Ascending aorta (tissue), 2 donors: ENCODE results near the gene PTPRN2. TPM values are rescaled to one million over a fixed set of nuclear protein-coding genes. Genes with fewer than 3 reads are reported as not detected.

Experiments
- DNase-seq, 2 donors: peaks; one replicate each; pipeline ENCODE4 v3.0.0-alpha.2; 2019; ENCODE audit warnings: low spot score in 2 of 2
- H3K27ac ChIP-seq, 2 donors: fragments of 200-600 bp; sonication (generic); one replicate each; pipeline ENCODE4 v1.5.1; 2016 to 2017; ENCODE audit warnings: mild to moderate bottlenecking in 1 of 2
- H3K27me3 ChIP-seq: fragments of 200-600 bp; sonication (generic); one replicate; pipeline ENCODE4 v1.5.1; 2017
- H3K36me3 ChIP-seq, 2 donors: fragments of 200-600 bp; sonication (generic); one replicate each; pipeline ENCODE4 v1.5.1; 2016
- H3K4me1 ChIP-seq, 2 donors: fragments of 200-600 bp; sonication (generic); one replicate each; pipeline ENCODE4 v1.5.1; 2016 to 2017; ENCODE audit warnings: mild to moderate bottlenecking in 1 of 2
- H3K4me3 ChIP-seq, 2 donors: fragments of 200-600 bp; sonication (generic); one replicate each; pipeline ENCODE4 v1.5.1; 2016 to 2017; ENCODE audit warnings: mild to moderate bottlenecking in 1 of 2
- H3K9me3 ChIP-seq, 2 donors: fragments of 200-600 bp; sonication (generic); one replicate each; pipeline ENCODE4 v1.5.1; 2016
- intact Hi-C: fragments of 100-400 bp; cut with DNase I; formaldehyde crosslinking; loops from one replicate; pipeline ENCODE4 v1.15.1; 2023
- total RNA-seq: library from RNA; depleted of rRNA; stranded (reverse); fragments of >200 nt; gene quantifications from one replicate; pipeline ENCODE4 v1.1.0, GENCODE V29; 2016
- TF ChIP-seq, protein P1 (sequence below), 3 experiments: fragments of 200-600 bp in 2 of 3; fragments of 450-650 bp in 1 of 3; sonication (generic) in 2 of 3; IDR thresholded peaks; one replicate each; pipeline ENCODE4 v1.5.1; 2016 to 2019; ENCODE audit warnings: antibody characterized with exemption in 3 of 3, mild to moderate bottlenecking in 1 of 3, moderate library complexity in 1 of 3

PTPRN2 gene
- total RNA-seq, 1 donor from 2014 or later = 7.3 TPM

DNA sequence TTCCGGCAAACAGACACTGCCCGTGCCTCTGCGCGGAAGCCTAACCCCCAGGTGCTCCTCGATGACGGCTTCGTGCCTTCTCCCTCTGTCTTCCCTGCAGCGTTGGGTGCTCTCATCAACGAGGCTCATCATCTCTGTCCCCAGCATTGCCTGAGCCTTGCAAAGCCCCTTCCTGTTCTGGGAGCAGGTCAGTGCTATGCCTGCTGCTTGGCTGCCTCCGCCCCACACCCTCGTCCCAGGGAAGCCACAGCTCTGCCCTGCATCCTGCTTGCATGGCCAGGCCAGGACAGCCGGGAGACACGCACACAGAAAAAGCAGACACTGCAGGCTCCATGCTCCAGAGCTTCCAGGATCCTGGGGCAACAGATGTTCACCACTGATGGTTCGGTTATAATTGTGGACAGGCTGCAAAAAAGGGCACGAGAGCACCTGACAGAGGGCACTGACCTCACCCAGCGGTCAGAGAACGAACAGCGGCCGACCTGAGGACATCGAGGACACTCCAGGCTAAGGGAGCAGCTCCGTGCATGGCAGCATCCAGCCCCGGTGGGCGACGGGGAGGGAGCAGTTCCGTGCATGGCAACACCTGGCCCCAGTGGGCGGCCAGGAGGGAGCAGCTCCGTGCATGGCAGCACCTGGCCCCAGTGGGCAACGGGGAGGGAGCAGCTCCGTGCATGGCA, 265.5 kb downstream of the PTPRN2 start:
- Histone ChIP-seq H3K4me3 (no peak overlapping the region), H3K36me3 (no peaks in the 10 kb centered on the region), H3K9me3 (no peaks in the 10 kb centered on the region), H3K27me3 (no peaks in the 10 kb centered on the region), H3K27ac (no peak overlapping the region), H3K4me1 (no peaks in the 10 kb centered on the region)
- TF ChIP-seq, protein P1, sequence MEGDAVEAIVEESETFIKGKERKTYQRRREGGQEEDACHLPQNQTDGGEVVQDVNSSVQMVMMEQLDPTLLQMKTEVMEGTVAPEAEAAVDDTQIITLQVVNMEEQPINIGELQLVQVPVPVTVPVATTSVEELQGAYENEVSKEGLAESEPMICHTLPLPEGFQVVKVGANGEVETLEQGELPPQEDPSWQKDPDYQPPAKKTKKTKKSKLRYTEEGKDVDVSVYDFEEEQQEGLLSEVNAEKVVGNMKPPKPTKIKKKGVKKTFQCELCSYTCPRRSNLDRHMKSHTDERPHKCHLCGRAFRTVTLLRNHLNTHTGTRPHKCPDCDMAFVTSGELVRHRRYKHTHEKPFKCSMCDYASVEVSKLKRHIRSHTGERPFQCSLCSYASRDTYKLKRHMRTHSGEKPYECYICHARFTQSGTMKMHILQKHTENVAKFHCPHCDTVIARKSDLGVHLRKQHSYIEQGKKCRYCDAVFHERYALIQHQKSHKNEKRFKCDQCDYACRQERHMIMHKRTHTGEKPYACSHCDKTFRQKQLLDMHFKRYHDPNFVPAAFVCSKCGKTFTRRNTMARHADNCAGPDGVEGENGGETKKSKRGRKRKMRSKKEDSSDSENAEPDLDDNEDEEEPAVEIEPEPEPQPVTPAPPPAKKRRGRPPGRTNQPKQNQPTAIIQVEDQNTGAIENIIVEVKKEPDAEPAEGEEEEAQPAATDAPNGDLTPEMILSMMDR (IDR thresholded peaks at IDR 0.05) = no peak
- intact Hi-C loops = no loop called here
- DNase-seq = no peak

DNA sequence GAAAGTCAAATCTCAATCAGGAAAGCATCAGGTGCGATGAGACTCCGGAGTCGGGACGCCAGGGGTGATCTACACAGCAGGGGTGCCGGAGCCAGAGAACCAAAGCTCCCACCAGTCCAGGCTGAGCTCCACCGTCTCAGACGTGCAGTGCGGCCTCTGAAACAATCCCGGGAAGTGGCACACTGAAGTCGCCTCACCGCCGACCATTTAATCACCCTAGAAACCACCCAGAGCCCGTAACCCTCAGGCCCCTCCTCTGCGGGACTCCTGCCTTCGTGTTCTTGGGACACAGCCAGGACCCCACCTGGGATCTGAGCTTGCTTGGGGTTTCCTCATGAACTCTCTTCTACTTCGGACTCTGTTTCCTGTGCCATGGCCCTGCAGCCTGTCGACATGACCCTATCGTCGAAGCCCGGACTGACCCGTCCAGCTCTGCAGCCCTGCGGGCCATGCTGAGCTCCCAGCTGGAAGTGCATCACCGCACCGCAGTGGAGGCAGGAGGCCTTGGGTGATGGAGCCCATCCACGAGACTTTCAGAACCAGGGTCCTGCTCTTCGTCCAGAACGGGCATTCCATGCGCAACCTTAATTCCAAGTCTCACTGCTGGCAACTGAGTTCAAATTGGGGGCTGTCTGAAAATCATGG, 266.4 kb downstream of the PTPRN2 start:
- intact Hi-C loops = no loop called here
- no peak overlapping the region for H3K27ac ChIP-seq
- no peak overlapping the region for H3K4me3 ChIP-seq
- TF ChIP-seq, protein P1 (IDR thresholded peaks at IDR 0.05) = no peak
- no peaks in the 10 kb centered on the region for H3K9me3 ChIP-seq
- no peak for DNase-seq
- H3K36me3 ChIP-seq = no peaks in the 10 kb centered on the region
- H3K4me1 ChIP-seq = no peaks in the 10 kb centered on the region
- H3K27me3 ChIP-seq = no peaks in the 10 kb centered on the region

DNA sequence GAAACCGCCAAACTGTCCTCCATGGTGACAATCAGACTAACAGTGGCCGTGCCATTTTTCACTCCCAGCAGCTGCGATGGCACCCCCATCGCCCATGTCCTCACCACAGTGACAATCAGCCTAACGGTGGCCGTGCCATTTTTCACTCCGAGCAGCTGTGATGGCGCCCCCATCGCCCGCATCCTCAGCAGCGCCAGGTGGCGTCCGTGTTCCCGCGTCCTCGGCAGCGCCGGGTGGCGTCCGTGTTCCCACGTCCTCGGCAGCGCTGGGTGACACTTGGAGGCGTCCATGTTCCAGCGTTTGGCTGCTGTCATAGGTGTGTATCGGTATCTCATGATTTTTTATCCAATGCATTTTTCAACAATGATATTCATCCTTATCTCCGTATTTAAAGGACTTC, 267.3 kb downstream of the PTPRN2 start:
- Histone ChIP-seq H3K36me3 (no peaks in the 10 kb centered on the region), H3K4me1 (no peaks in the 10 kb centered on the region), H3K4me3 (no peak overlapping the region), H3K9me3 (no peaks in the 10 kb centered on the region), H3K27ac (no peak overlapping the region), H3K27me3 (no peaks in the 10 kb centered on the region)
- TF ChIP-seq, protein P1 (IDR thresholded peaks at IDR 0.05) = no peak
- DNase-seq = no peak
- intact Hi-C loops = no loop called here

DNA sequence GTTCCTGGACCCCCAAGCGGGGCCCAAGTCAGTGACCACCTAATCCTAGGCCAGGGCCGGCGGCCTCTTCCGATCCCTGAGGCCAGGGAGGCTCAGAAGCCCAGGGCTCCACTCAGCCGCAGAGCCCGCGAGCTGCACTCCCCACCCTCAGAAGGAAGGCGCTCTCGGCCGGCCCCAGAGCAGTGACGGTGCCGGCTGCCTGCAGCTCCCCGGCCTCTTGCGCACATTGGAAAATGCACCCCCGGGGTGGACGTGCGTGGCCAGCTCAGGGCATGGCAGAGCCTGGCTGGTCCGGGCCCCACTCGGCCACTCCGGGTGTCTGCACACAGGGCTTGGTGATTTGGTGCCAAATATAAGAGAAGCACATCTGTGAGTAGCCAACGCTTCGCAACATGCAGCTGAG, 269.1 kb downstream of the PTPRN2 start:
- intact Hi-C loops = no loop called here
- no peaks in the 10 kb centered on the region for H3K9me3 ChIP-seq
- no peak overlapping the region for H3K27ac ChIP-seq
- TF ChIP-seq, protein P1 (IDR thresholded peaks at IDR 0.05) = no peak
- H3K4me1 ChIP-seq = no peaks in the 10 kb centered on the region
- no peaks in the 10 kb centered on the region for H3K27me3 ChIP-seq
- no peaks in the 10 kb centered on the region for H3K36me3 ChIP-seq
- H3K4me3 ChIP-seq = no peak overlapping the region
- DNase-seq = no peak

DNA sequence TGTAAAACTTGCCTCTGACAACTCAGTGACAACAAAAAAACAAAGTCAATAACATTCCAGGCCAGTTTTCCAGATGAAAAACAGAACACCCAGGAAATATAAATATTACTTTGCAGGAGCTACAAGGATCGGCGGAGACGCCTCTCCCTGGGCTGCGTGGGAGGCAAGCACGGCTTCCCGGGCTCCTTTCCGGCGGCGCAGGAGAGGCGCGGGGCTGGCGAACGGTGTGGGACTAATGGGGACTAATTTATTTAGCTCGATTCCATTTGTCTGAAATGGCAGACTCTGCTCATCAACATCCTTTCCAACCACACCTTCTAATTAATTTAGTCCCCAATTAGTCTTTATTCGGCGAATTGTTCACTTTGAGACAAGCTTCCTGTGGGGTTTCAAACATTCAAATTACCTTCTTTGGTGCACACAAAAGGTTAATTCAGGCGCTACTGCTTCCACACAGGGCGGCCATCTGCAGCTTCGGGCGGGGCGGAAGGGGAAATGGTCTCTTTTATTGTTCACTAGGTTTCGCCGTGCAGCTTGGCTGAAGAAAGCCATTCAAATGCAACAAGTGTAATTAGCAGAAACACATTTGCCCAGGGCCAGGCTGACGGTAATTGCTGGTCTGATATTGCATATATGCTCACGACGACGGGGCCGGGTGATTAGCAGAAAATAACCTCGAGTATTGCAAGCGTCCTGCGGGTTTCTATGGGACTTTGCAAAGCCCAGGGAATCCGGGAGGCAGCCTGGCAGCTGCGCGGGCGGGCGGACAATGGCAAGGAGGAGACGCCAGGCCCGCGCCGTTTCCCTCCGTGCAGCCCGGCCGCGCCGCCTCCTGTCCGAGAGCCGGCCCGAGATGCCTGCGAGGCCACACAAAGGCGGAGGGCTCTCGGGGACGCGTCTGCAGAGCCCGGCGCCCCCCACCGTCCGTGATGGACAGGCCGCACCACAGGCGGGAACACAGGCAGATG, 270.1 kb downstream of the PTPRN2 start:
- Histone ChIP-seq H3K9me3 (no peaks in the 10 kb centered on the region), H3K27me3 (no peaks in the 10 kb centered on the region), H3K36me3 (no peaks in the 10 kb centered on the region), H3K27ac (no peak overlapping the region), H3K4me1 (no peaks in the 10 kb centered on the region), H3K4me3 (no peak overlapping the region)
- TF ChIP-seq, protein P1 (IDR thresholded peaks at IDR 0.05) = no peak
- DNase-seq = no peak
- intact Hi-C loops = no loop called here
